ENCODE data around the gene OR1K1.
"Not testable (repeated sequence)": the region's sequence is repeated elsewhere in the genome, so short reads cannot be mapped to it uniquely, and the experiment has no call there.

The OR1K1 gene

DNA sequence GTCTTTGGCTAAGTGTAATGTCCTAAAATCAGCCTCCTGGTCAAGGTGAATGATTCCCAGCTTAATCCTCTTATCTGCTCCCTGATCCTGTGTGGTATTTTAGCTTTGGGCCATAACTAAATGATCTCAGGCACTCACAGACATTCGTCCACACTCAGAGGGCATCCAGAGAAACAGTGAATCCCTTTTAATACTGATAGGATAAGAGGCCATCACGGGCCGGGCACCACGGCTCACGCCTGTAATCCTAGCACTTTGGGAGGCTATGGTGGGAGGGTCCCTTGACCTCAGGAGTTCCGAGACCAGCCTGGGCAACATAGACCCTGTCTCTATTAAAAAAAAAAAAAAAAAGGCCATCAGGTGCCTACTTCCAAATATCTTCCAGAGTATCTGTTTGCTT is 22.1 kb downstream of the OR1K1 start:
- Mint-ChIP-seq H3K4me1 (peaks cover 18% of the 10 kb centered on the region), H3K27ac (no peak overlapping the region), H3K36me3 (ENCODE audit: low read depth) (peaks cover 35% of the 10 kb centered on the region), H3K27me3 (ENCODE audit: low read depth) (no peaks in the 10 kb centered on the region), H3K4me3 (no peak overlapping the region), H3K9me3 (no peaks in the 10 kb centered on the region)
- TF ChIP-seq, protein P1, sequence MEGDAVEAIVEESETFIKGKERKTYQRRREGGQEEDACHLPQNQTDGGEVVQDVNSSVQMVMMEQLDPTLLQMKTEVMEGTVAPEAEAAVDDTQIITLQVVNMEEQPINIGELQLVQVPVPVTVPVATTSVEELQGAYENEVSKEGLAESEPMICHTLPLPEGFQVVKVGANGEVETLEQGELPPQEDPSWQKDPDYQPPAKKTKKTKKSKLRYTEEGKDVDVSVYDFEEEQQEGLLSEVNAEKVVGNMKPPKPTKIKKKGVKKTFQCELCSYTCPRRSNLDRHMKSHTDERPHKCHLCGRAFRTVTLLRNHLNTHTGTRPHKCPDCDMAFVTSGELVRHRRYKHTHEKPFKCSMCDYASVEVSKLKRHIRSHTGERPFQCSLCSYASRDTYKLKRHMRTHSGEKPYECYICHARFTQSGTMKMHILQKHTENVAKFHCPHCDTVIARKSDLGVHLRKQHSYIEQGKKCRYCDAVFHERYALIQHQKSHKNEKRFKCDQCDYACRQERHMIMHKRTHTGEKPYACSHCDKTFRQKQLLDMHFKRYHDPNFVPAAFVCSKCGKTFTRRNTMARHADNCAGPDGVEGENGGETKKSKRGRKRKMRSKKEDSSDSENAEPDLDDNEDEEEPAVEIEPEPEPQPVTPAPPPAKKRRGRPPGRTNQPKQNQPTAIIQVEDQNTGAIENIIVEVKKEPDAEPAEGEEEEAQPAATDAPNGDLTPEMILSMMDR (IDR thresholded peaks at IDR 0.05; ENCODE audit: unreplicated experiment in 3 of 3), result no peak

DNA sequence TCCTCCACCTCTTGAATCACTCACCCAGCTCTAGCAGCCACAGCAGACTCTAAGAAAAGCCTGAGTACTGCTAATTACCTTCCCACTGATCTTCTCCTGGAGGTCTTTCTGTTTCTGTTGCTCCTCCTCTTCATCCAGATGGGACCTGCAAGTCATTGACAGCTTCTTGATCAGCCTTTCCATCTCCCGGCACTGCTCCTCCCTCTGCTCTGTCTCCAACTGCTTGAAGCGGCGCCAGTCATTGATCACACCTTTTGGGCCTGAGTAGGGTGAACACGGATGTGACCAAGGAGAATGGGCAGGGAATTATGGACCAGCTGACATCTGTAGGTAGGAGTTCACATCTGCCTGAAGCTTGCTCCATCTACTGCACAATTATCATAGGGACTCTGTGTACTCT is 23.0 kb downstream of the OR1K1 start:
- H3K4me1 Mint-ChIP-seq, result peaks cover 20% of the 10 kb centered on the region
- H3K9me3 Mint-ChIP-seq, result no peaks in the 10 kb centered on the region
- H3K4me3 Mint-ChIP-seq, result no peak overlapping the region
- no peaks in the 10 kb centered on the region for H3K27me3 Mint-ChIP-seq (ENCODE audit: low read depth)
- no peak overlapping the region for H3K27ac Mint-ChIP-seq
- TF ChIP-seq, protein P1 (IDR thresholded peaks at IDR 0.05; ENCODE audit: unreplicated experiment in 3 of 3), result no peak
- H3K36me3 Mint-ChIP-seq (ENCODE audit: low read depth), result peaks cover 35% of the 10 kb centered on the region

DNA sequence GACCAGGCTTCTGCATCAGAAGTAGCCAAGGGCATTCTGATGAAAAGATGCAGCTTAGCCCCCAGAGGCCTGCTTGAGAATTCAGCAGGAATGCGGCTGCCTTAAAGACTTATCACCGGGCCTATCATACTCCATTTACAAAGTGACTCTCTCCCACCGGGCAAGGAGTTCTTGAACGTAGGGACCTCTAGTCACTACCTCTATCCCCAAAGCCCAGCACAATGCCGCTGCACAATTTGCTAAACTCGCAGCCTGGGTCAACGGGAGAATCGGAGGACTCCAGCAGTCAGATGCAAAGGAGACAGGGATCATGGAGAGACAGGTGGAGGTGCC is 27.8 kb downstream of the OR1K1 start:
- no peaks in the 10 kb centered on the region for H3K27me3 Mint-ChIP-seq (ENCODE audit: low read depth)
- peaks cover 17% of the 10 kb centered on the region for H3K36me3 Mint-ChIP-seq (ENCODE audit: low read depth)
- H3K9me3 Mint-ChIP-seq, result no peaks in the 10 kb centered on the region
- TF ChIP-seq, protein P1 (IDR thresholded peaks at IDR 0.05; ENCODE audit: unreplicated experiment in 3 of 3), result no peak
- peak overlapping the region; percentile 98 to 100 (median 99) for H3K4me3 Mint-ChIP-seq
- peaks cover 20% of the 10 kb centered on the region for H3K4me1 Mint-ChIP-seq
- peak overlapping the region; percentile 93 to 97 (median 95) for H3K27ac Mint-ChIP-seq

DNA sequence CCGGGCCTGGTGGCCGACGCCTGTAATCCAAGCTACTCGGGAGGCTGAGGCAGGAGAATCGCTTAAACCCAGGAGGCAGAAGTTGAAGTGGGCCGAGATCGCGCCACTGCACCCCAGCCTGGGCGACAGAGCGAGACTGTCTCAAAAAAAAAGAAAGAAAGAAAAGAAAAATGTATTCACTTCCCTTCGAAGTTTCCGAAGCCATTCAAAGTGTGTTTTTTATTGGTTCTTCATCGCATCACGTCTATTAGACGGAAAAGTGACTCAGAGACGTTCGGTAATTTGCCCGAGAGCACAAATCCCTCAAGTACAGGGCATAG is 29.0 kb downstream of the OR1K1 start:
- peak overlapping the region; percentile 98 to 100 (median 99) for H3K4me3 Mint-ChIP-seq
- H3K4me1 Mint-ChIP-seq, result peaks cover 20% of the 10 kb centered on the region
- peak overlapping the region; percentile 93 to 97 (median 95) for H3K27ac Mint-ChIP-seq
- H3K36me3 Mint-ChIP-seq (ENCODE audit: low read depth), result peaks cover 13% of the 10 kb centered on the region
- H3K9me3 Mint-ChIP-seq; H3K27me3 Mint-ChIP-seq (ENCODE audit: low read depth): not testable (repeated sequence)

DNA sequence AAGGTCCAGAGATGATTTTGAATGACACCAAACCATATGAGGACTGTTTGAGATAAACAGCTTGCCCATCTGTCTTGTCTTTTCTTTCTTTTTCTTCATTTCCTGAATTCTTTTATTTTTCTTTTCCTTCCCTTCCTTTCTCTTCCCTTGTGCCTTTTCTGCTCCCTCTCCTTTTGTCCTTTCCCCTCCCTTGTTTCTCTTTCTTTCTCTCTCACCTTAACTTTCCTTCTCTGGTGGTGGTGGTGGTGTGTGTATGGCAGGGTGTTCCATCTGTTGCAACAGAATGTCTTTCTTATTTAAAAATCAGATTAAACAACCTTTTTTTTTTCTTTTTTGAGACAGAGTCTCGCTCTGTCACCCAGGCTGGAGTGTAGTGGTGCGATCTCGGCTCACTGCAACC is 32.3 kb downstream of the OR1K1 start:
- Mint-ChIP-seq H3K9me3 (no peaks in the 10 kb centered on the region), H3K4me1 (peaks cover under 1% of the 10 kb centered on the region), H3K27me3 (ENCODE audit: low read depth) (no peaks in the 10 kb centered on the region), H3K4me3 (peak overlapping the region in 1 of 3 experiments; percentile 17), H3K27ac (peak overlapping the region in 1 of 3 experiments; percentile 58), H3K36me3 (ENCODE audit: low read depth) (no peaks in the 10 kb centered on the region)
- TF ChIP-seq, protein P1 (IDR thresholded peaks at IDR 0.05; ENCODE audit: unreplicated experiment in 3 of 3), result no peak

DNA sequence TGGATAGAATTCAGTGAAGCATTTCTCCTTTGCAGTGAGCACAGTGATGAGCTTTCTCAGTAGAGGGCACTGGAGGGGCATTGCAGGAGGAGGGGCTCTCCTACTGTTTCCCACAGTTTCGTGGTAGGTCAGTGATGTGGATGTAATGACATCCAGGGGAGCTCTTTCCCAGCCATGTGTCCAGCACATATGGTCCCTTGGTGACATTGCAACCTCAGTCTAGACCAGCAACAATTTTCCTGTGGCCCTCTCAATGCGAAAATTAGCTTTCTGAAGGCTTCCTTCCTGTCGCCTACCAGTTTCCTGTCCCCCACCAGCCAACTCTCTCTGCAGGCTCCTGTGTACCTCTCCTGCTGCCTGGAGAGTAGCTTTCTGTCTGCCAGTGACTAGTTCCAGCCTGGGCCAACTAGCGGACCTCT is 35.4 kb downstream of the OR1K1 start:
- Mint-ChIP-seq H3K4me3 (no peak overlapping the region), H3K36me3 (ENCODE audit: low read depth) (no peaks in the 10 kb centered on the region), H3K9me3 (peaks cover 6% of the 10 kb centered on the region), H3K27me3 (ENCODE audit: low read depth) (no peaks in the 10 kb centered on the region), H3K4me1 (no peaks in the 10 kb centered on the region), H3K27ac (no peak overlapping the region)
- TF ChIP-seq, protein P1 (IDR thresholded peaks at IDR 0.05; ENCODE audit: unreplicated experiment in 3 of 3), result no peak
